NCI-H1092 (cell line): ENCODE results near the gene SNU13.
"Not testable (repeated sequence)": the region's sequence is repeated elsewhere in the genome, so short reads cannot be mapped to it uniquely, and the experiment has no call there.

Source experiments
- DNase-seq: peaks from one replicate; lab custom pipeline; 2025; lab: John Stamatoyannopoulos, UW

The SNU13 gene

GRCh38 chr22:41688365-41689211 lies at the start of gene SNU13:
TSS of gene SNU13 (minus strand) at chr22:41688867. CDS start at chr22:41688796, 71 bp downstream.
- peak; percentile 88 for DNase-seq

- not testable (repeated sequence) for DNase-seq
Measured at GRCh38 chr22:41733241-41733640, 44.6 kb upstream of the SNU13 start.

DNA sequence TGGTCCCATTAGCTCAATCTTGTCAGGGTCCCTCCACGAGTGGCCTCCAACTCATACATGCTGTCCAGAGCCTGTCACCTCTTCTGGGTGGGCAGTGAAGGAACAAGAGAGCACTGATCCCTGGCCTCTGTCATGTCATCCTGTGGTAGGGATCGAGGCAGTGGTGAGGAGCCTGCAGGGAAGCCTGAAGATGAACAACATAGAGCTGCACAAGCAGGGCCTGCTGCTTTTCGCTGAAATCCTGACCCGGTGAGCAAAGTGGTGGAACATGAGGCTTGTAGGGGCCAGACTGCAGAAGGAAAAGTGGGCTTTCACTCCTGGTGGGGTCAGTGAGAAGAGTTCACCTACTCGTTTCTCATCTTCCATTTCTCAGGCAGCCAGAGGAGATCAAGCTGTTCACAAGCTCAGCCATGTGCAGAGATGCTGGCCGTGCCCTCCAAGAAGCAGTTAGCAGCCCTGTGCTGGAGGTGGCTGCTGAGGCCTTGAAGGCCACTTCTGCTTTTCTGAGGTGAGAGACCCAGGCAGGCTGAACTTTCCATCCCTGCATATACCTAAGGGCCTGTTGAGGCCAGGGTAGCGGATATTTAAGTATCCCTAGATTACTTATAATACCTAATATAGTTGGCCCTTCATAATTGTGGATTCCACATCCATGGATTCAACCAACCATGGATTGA lies 43.6 kb upstream of the SNU13 start:
- DNase-seq: no peak

DNA sequence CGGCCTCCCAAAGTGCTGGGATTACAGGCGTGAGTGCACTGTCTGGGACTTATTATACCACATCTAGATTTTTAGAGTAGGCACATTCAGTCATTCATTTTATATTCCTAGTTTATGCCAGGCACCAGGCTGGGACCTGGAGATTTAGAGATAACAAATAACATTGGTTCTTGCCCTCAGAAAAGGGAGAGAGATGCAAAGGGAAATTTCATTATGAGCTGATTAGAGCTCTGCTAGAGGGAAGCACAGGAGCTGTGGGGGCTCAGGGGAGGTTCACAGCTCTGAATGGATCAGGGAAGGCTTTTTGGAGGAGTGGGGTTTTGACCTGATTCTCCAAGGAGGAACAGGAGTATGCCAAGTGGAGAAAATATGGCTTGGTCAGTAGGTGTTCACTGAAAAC lies 42.9 kb upstream of the SNU13 start:
- DNase-seq: no peak

GRCh38 chr22:41725510-41726110 lies 36.9 kb upstream of the SNU13 start:
- DNase-seq: no peak

DNA sequence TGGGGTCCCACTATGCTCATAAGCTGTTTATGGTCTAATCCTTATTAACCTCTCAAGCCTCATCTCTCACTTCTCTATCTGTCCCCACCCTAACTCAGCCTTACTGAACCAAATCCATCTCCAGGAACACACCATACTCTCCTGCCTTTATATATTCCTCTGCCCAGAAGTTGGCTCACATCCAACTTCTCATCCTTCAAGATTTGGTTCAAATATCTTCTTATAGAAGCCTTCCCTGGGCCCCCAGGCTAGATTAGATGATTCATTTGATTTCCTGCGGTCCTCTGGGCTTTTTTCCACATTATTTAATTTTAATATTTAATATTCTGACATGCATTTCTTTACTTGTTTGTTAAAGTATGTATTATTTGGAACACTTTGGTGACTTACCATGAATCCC lies 33.8 kb upstream of the SNU13 start:
- no peak for DNase-seq

GRCh38 chr22:41713004-41713403 lies 24.3 kb upstream of the SNU13 start:
- no peak for DNase-seq

GRCh38 chr22:41709341-41709740 lies 20.7 kb upstream of the SNU13 start:
- DNase-seq: no peak

DNA sequence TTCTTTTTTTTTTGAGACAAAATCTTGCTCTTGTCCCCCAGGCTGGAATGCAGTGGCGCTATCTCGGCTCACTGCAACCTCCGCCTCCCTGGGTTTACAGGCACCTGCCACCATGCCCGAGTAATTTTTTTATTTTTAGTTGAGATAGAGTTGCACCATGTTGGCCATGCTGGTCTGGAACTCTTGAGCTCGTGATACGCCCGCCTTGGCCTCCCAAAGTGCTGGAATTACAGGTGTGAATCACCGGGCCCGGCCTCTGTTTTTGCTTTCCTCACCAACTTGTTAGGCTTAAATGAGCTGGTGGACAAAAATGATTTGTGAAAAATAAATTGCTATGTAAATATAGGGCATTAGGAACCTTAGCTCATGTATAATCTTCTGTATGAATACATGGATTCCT lies 14.1 kb upstream of the SNU13 start:
- DNase-seq: no peak

DNA sequence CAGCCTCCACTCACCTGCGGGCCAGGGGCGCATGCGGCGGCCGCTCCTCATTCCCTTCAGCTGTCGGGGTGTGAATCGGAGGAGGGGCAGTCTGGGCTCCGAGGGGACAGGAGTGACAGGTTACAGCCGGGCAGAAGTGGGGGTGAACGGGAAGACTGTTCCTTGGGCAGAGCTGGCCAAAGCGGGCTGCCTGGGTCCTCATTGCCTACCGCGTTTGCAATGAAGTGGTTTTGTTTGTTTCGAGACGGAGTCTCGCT lies 11.4 kb upstream of the SNU13 start:
- DNase-seq: no peak

- DNase-seq: no peak
Measured at GRCh38 chr22:41699264-41700107, 10.8 kb upstream of the SNU13 start, which contains the start of gene MEI1. TSS of gene MEI1 (plus strand) at chr22:41699503. CDS start at chr22:41699539, 36 bp downstream.

GRCh38 chr22:41697126-41697775 lies 8.6 kb upstream of the SNU13 start:
- DNase-seq: peak; percentile 76

DNA sequence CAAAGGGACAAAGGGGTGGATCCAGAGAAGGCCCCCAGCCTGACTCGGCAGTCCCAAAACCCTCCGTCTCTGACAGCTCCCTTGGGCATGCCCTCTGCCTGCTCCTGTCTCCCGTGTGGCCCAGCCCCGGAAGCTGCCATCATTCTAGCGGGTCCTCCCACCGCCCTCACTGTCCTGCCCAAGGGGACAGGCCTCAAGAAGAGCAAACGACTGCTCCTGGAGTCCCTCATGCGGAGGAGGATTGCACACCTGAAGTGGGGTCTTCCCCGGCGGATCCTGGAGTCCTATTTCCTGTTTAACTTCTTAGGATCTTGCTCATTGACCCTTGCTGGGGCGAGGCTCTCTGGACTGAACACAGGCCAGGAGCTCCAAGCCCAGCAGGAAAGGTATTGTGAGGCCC lies 8.0 kb upstream of the SNU13 start:
- no peak for DNase-seq

DNA sequence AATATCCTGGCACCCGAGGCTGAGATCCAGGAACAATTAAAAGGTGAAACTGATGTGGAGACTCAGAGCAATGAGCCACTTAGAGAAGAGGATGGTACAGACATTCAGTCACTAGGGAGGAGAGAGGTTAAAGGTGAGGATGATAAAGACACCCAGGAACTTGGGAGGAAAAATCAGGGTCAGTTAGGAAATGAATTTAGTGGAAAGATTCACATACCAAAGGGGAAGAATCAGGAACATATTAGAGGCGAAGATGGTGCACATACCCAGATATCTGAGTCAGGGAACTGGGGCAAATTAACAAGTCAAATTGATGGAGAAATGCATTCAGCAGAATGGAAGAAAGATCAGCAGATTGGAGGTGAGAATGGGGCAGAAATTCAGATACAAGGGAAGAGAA lies 6.5 kb upstream of the SNU13 start:
- DNase-seq: no peak

DNA sequence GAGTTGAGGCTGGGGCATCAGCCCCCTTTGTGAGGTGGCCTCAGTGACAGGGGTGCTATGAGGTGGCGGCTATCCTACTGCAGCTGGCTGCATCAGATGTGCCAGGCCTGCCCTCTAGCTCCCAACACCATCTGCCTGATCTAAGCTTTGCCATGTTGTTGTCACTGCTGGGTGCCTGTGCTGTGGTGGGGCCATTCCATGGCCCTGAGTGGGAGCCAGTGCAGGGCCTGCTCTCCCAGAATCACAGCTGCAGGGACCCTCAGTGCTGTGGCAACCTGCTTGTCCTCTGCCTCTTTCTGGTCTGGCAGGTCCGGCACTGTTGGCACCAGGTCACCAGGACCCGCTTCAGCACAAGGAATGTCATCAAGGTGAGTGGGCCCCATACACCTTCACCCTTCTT lies 1.8 kb upstream of the SNU13 start:
- DNase-seq: no peak

DNA sequence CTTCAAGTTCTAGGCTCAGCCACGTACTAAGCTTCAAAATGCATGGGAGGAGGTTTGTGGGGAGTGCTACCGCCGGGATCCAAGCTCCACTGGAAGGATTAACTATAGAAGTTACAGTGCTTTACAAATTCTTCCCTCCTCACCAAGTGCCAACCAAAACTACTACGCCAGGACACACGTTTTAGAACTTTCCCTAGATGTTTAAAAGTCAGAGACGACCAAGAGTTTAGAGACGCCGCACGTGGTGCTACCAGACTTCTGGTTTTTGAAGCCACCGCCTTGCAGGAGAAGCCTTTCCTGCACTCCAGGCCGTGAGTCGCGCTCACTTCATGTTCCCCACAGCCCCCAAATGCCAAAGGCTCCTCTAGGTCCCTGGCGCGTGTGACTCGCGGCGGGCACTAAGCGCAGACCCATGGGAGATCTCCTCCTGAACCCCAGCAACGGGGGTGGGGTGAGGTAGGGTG lies 734 bp downstream of the SNU13 start:
- no peak for DNase-seq

GRCh38 chr22:41686890-41687289 lies 1.8 kb downstream of the SNU13 start:
- DNase-seq: not testable (repeated sequence)

GRCh38 chr22:41684194-41684593 lies 4.5 kb downstream of the SNU13 start:
- DNase-seq: no peak

DNA sequence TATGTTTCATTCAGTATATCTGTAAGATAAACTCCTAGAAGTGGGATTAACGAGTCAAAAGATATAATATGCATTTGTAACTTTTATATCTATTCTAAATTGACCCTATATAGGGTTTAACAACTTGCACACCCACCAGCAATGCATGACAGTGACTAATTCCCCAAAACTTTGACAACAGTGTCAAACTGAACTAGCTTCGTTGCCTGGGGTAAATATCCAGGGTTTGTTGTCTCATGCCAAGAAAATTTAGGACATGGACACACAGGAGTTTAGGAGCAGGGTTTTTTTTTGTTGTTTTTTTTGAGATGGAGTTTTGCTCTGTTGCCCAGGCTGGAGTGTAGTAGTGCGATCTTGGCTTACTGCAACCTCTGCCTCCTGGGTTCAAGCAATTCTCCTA lies 5.1 kb downstream of the SNU13 start:
- DNase-seq: no peak

- no peak for DNase-seq
Measured at GRCh38 chr22:41683052-41683451, 5.6 kb downstream of the SNU13 start.

DNA sequence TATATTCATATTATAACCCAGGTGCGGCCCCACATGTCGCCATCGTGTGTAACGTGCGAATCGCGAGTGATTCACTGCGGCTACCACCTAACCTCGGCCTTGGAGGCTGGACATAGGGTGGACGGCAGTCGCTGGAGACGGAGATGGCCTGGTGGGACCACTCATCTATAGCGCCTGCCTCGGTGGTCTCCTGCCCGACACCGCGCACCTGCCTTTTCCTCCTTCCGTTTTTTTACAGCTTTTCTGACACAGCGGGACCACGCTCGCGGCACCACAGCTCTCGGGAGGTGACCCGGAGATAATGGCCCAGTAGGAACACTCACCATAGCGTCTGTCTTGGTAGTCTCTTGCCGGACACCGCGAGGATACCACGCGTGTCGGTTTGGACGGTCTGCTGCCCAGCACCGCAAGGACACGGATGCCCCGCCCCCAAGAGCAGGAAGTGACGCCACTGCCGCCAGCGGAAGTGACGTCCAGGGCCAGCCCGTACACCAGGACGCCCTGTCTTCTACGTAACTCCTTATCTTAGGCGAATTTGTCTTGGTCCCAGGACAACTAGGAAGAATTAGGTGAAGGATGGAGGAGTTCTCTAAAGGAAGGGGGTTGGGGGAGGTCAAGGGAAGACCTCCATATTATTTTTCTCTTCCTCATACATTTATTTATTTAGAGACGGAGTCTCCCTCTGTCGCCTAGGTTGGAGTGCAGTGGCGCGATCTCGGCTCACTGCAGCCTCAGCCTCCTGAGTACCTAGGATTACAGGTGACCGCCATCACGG lies 6.4 kb downstream of the SNU13 start:
- peak; percentile 72 for DNase-seq
